IgD-negative memory B cell (primary cell): ENCODE data around the gene PRICKLE2. TPM values are rescaled to one million over a fixed set of nuclear protein-coding genes. Genes with fewer than 3 reads are reported as not detected.

Experiments
- H3K27ac Mint-ChIP-seq, 3 donors: one replicate each; pipeline ENCODE4 v1.8.0; 2020 to 2022; ENCODE audit warnings: mild to moderate bottlenecking in 3 of 3, mixed read lengths in 3 of 3, moderate library complexity in 1 of 3
- H3K27me3 Mint-ChIP-seq: one replicate; pipeline ENCODE4 v1.8.0; 2021; ENCODE audit warnings: mixed read lengths
- H3K36me3 Mint-ChIP-seq: one replicate; pipeline ENCODE4 v1.8.0; 2020; ENCODE audit warnings: mild to moderate bottlenecking, mixed read lengths
- H3K4me1 Mint-ChIP-seq, 3 donors: one replicate each; pipeline ENCODE4 v1.8.0; 2020 to 2022; ENCODE audit warnings: mixed read lengths in 3 of 3, mild to moderate bottlenecking in 1 of 3
- H3K4me3 Mint-ChIP-seq, 4 donors: one replicate each; pipeline ENCODE4 v1.8.0; 2020 to 2022; ENCODE audit warnings: mild to moderate bottlenecking in 4 of 4, mixed read lengths in 4 of 4, moderate library complexity in 3 of 4
- H3K9me3 Mint-ChIP-seq, 3 donors: one replicate each; pipeline ENCODE4 v1.8.0; 2020 to 2021; ENCODE audit warnings: mixed read lengths in 3 of 3, mild to moderate bottlenecking in 1 of 3
- polyA plus RNA-seq: library from polyadenylated mRNA; unstranded; fragments of 300-500 nt; fragmentation: Illumina TruSeq; gene quantifications from one replicate; pipeline ENCODE4 v1.2.3, GENCODE V29; 2021

Gene PRICKLE2
- polyA plus RNA-seq, 1 donor from 2014 or later: 0.73 TPM

DNA sequence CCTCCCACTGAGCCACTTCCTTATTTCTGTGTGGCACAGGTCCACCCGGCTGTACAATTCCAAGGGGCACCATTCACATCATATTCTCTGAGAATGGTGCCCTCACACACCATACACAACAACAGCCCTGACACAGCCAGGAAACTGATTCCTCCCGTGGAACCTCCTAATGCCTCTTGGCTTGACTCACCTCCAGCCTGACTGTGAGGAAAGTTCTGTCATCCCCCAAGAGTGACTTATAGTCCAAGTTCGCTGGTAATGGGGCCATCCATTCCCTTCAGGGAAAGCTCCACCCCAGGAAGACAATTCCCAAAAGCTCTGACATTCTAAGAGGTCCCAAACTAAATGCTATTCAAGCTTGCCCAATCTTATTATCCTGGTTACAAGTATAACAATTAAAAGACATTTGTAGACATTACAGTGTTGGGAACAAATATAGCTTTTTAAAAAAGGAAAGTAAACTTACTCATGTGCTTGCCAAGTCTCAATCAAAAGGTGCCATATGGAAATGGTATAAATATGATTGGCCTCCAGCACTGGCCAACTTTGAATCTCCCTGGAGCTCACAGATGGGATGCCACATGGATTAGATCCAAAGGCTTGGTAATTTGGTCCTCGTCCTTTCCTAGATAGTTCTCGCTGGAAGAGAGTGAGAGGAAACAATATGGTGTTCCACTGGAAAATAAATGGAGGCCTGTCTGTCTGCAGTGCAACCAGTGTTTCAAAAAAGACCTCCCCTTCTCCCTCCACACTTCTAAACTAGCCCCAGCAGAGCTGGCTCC is 145.7 kb downstream of the PRICKLE2 start:
- no peak overlapping the region for H3K4me3 Mint-ChIP-seq
- H3K9me3 Mint-ChIP-seq: peaks cover 2% of the 10 kb centered on the region in 3 donors
- H3K27me3 Mint-ChIP-seq: peaks cover 3% of the 10 kb centered on the region
- no peaks in the 10 kb centered on the region for H3K4me1 Mint-ChIP-seq
- no peak overlapping the region for H3K27ac Mint-ChIP-seq
- H3K36me3 Mint-ChIP-seq: no peaks in the 10 kb centered on the region

DNA sequence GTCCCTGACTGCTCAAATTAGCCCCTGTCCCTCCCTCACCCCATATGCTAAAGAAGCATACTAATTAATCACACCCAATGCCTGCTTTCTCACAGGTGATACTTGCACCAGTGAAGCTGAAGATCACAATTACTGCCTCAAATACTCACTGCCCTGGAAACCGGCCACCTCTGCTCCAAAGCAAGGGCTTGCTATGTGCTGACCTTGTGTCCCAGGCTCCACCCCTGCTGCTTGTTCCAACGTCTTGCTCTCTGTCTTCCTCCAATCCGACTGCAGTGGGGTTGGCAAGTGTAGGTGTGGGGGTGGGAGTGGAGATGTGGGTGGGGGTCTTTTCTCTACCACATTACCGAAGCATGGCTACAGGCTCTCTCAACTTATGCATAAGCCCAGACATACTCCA is 146.3 kb downstream of the PRICKLE2 start:
- peaks cover 0 to 2% (median 2%) of the 10 kb centered on the region in 3 donors for H3K9me3 Mint-ChIP-seq
- no peaks in the 10 kb centered on the region for H3K4me1 Mint-ChIP-seq
- H3K4me3 Mint-ChIP-seq: no peak overlapping the region
- H3K36me3 Mint-ChIP-seq: no peaks in the 10 kb centered on the region
- peaks cover 3% of the 10 kb centered on the region for H3K27me3 Mint-ChIP-seq
- H3K27ac Mint-ChIP-seq: peak overlapping the region in 1 of 3 donors; percentile 47

DNA sequence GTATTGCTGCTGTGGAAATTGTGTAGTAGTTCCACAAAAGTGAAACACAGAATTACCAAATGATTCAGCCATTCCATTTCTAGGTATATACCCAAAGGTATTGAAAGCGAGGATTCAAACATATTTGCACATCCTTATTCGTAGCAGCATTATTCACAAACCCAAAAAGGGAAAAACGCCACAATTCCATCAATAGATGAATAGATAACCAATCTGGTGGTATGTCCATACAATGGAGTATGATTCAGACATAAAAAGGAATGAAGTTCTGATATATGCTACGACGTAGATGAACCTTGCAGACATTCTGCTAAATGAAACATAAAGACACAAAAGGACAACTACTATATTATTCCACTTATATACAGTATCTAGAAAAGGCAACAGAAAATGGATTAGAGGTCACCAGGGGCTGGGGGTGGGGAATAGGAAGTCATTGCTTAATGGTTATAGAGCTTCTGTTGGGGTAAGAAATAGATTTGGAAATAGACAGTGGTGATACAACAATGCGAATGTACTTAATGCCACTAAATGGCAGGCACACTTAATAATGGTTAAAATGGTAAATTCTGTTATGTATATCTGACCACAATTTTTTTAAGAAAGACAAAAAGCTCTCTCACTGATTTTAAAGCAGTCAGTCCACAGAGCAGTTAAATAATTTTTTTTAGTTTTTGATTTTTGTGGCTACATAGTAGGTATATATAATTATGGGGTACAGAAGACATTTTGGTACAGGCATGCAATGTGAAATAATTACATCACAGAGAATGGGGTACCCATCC is 150.2 kb downstream of the PRICKLE2 start:
- Mint-ChIP-seq H3K27ac (no peak overlapping the region), H3K9me3 (peaks cover 0 to 6% (median 0%) of the 10 kb centered on the region in 3 donors), H3K27me3 (peaks cover 6% of the 10 kb centered on the region), H3K4me3 (no peak overlapping the region), H3K4me1 (no peaks in the 10 kb centered on the region), H3K36me3 (no peaks in the 10 kb centered on the region)

DNA sequence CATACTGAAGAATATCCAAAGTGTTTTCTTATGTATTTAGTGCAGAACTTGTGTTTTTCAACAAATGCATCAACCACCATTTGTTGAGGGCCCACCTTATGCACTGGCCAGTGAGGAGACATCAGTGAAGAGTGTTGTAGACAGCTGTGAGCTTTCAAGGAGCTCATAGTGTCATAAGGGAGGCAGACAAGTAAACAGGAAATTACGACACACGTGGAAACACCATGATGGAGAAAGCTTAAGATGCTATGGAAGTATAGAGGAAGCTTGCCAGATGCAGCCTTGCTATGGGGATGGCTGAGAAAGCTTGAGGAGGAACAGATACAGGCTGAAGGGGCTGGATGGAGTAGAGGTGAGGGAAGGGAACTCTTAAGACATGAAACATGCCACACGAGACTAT is 151.2 kb downstream of the PRICKLE2 start:
- peaks cover 6% of the 10 kb centered on the region for H3K27me3 Mint-ChIP-seq
- H3K9me3 Mint-ChIP-seq: peaks cover 0 to 6% (median 2%) of the 10 kb centered on the region in 3 donors
- no peak overlapping the region for H3K27ac Mint-ChIP-seq
- H3K4me3 Mint-ChIP-seq: no peak overlapping the region
- no peaks in the 10 kb centered on the region for H3K4me1 Mint-ChIP-seq
- no peaks in the 10 kb centered on the region for H3K36me3 Mint-ChIP-seq

DNA sequence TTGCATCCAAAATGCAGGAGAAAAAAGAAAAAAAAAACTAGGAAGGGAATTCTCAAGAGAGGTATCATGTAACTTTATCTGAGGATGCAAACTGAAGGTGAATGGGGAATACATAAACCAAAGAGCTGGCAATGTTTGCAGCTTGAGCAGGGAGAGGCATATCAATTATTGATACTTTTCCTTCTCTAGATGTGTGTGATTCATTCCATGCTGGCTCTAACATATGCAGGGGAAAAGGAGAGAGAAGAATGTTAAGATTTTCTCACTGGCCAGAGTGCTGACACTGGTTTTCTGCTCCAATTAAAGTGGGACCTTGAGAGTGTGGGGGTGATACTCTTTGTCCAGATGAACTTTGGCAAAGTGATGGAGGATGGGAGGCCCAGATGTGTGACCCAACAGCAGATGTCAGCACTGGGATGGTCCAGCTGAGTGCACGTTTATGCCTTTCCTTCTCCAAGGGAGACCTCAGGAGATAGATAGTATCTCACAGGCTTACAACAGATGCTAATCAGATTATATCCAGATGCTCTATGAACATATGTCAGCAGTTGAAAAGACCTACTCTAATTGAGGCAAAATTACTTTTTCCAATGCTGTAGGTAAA is 152.0 kb downstream of the PRICKLE2 start:
- peaks cover 6% of the 10 kb centered on the region for H3K27me3 Mint-ChIP-seq
- no peaks in the 10 kb centered on the region for H3K36me3 Mint-ChIP-seq
- no peak overlapping the region for H3K4me3 Mint-ChIP-seq
- peaks cover 0 to 6% (median 2%) of the 10 kb centered on the region in 3 donors for H3K9me3 Mint-ChIP-seq
- no peak overlapping the region for H3K27ac Mint-ChIP-seq
- no peaks in the 10 kb centered on the region for H3K4me1 Mint-ChIP-seq

DNA sequence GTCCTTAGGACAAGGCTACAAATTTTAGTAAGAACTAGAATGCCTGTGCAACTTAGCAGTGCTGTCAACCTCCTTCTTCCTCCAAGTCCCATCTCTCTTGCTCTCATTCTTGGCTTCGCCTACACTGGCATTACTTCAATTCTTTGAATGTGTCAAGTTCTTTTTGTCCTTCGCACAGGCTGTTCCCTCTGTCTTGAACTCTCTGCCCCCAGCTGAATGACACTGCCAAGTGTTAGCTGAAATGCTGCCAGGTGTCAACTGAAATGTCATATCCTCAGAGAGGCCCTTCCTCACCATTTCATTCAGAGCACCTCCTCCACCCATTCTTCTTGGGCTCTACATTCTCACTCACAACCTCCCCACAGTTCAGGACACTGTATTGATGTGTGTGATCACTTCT is 153.1 kb downstream of the PRICKLE2 start:
- no peaks in the 10 kb centered on the region for H3K4me1 Mint-ChIP-seq
- peaks cover 0 to 4% (median 2%) of the 10 kb centered on the region in 3 donors for H3K9me3 Mint-ChIP-seq
- H3K4me3 Mint-ChIP-seq: no peak overlapping the region
- H3K36me3 Mint-ChIP-seq: no peaks in the 10 kb centered on the region
- no peak overlapping the region for H3K27ac Mint-ChIP-seq
- peaks cover 6% of the 10 kb centered on the region for H3K27me3 Mint-ChIP-seq

DNA sequence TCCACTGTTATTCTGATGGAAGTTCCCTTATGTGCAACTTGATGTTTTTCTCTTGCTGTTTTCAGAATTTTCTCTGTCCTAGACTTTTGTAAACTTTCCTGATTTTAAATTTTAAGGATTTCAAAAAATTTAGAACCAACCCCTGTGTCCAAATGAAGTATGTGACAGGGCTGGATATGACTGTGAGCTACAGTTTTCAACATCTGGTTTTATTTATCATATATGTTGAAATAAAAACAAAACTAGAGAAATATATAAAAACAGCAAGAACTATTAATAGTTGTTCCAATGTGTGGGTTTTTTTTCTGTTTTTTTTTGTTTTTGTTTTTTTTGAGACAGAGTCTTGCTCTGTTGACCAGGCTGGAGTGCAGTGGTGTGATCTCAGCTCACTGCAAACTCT is 154.6 kb downstream of the PRICKLE2 start:
- H3K4me1 Mint-ChIP-seq: no peaks in the 10 kb centered on the region
- no peak overlapping the region for H3K4me3 Mint-ChIP-seq
- H3K27me3 Mint-ChIP-seq: peaks cover 6% of the 10 kb centered on the region
- H3K36me3 Mint-ChIP-seq: no peaks in the 10 kb centered on the region
- no peak overlapping the region for H3K27ac Mint-ChIP-seq
- peaks cover 0 to 4% (median 2%) of the 10 kb centered on the region in 3 donors for H3K9me3 Mint-ChIP-seq

DNA sequence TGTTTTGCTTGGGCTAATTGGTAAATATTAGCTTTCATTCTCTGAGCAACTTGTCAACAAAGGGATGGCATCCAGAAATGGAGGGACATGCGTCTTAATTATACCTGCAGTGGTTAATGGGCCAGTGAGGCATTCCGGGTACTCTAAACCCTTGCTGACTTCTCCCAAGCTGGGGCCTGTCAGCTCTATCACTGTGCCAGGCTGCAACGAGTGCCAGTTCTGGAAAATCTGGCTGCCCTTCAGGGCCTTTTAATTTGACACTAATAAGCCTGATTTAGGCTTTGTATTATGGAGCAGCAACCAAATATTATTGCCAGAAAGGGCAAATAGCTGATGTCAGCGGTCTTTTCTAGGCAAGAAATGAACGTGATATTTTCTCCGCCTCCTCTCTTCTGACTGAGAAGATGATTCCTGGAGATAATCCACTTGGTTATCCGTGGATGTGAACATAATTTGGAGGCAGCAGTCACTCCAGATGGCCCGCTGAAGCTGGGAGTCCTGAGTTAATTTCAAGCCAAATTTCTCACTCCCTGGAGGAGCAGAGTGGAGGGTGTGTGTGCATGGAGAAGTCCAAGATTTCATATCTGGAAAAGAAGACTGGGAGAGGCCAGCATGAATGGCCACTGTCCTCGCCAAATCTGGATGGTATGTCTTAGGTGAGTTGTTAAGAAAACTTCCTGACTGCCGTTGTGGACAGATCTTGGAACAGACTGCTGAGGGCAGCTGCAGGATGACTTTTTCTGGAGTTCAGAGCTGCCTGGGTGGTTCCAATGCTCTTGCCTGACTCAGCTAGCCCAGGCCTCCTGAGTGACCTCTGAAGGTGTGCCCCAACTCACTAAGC is 157.5 kb downstream of the PRICKLE2 start:
- Mint-ChIP-seq H3K4me3 (no peak overlapping the region), H3K9me3 (peaks cover 0 to 4% (median 2%) of the 10 kb centered on the region in 3 donors), H3K27me3 (peaks cover 3% of the 10 kb centered on the region), H3K4me1 (no peaks in the 10 kb centered on the region), H3K36me3 (no peaks in the 10 kb centered on the region), H3K27ac (no peak overlapping the region)

DNA sequence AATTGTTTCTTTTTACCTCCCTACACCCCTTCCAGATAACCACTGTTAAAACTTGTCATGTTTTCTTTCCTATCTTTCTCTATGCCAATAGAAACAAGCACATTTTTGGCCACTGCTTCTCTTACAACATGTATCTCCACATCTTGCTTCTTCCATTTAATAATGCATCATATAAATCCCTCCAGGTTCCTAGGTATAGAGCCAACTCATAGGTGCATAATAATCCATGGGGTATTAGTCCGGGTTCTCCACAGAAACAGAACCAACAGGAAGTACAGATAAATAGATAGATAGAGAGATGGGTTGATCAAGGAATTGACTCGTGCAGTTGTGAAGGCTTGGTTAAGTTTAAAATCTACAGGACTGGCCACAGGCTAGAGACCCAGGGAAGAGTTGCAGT is 160.5 kb downstream of the PRICKLE2 start:
- Mint-ChIP-seq H3K27me3 (no peaks in the 10 kb centered on the region), H3K36me3 (no peaks in the 10 kb centered on the region), H3K9me3 (peaks cover 0 to 2% (median 0%) of the 10 kb centered on the region in 3 donors), H3K4me3 (no peak overlapping the region), H3K4me1 (no peaks in the 10 kb centered on the region), H3K27ac (no peak overlapping the region)

DNA sequence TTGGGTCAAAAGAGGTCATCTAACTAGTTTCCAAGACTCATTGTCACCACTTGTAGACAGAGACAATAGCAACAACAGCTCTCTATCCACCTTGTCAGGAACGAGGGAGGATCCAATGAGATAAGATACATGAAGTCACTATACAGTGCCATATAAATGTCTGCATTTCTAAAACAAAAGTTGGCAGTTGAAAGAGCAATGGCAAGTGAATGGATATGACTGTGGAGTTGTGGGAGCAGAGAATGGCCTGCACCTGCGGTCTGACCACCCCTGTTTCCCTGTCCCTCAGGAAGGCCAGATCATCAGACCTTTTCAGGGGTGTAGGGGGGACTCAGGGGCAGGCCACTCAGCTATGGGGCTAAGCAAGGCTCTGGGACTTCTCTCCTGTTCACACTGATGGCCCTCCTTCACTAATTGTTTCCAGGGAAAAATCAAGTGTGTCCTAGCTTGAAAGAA is 161.3 kb downstream of the PRICKLE2 start:
- Mint-ChIP-seq H3K27me3 (no peaks in the 10 kb centered on the region), H3K27ac (no peak overlapping the region), H3K36me3 (no peaks in the 10 kb centered on the region), H3K9me3 (no peaks in the 10 kb centered on the region), H3K4me3 (no peak overlapping the region), H3K4me1 (peaks cover 0 to 5% (median 3%) of the 10 kb centered on the region in 3 donors)

DNA sequence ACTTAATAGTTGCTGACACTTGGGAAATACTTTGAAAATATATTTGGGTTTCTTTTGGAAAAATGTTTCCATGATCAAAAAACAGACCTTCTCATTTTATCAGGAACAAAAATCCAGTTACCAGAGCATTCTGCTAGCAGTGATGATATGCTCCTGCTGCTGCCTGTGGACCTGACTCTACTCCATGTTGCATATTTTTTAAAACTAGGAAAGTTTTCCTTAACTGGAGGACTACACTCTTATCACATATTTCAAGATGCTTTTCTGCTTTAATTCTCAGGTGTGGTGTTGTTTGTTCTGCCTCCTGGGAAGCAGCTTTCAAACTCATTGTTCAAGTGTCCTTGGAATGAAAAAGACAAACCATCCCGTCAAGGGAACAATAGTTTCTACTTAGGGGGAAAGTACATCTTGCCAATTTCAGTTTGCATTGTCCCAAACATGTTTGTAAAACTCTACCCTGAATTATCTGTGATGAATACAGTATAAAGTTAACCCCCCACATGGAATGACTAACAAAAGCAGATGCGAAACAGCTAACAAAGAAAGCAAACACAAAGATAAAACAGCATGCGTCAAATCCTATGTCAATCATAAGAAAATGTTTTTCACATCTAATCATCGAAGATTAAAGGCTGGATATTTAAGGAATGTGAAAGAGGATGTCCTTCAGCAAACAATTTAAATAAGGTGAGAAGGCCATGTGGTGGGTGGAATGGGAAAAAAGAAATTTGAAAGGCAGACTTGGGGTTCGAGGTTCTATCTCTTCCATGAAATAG is 161.9 kb downstream of the PRICKLE2 start:
- H3K4me3 Mint-ChIP-seq: no peak overlapping the region
- H3K27me3 Mint-ChIP-seq: no peaks in the 10 kb centered on the region
- H3K36me3 Mint-ChIP-seq: no peaks in the 10 kb centered on the region

DNA sequence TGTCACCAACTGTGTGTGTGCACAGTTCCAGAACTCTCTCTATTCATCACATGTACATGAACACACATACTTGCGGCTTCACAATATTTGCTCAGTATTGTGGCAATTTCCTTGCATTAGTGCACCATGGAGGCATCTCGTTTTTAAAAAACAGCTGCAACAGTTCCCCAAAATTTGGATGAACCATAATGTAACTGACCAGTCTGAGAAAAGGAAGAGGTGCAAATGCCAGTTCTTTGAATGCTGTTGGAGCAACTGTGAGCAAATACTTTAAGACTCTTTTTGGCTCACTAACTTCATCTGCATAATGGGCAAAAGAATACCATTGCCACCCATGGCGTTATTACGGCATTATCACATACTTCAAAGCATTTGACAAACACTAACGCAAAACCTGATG is 163.6 kb downstream of the PRICKLE2 start:
- H3K36me3 Mint-ChIP-seq: peaks cover 3% of the 10 kb centered on the region
- H3K4me3 Mint-ChIP-seq: no peak overlapping the region
- peaks cover 4% of the 10 kb centered on the region for H3K27me3 Mint-ChIP-seq
- peaks cover 0 to 6% (median 3%) of the 10 kb centered on the region in 3 donors for H3K4me1 Mint-ChIP-seq
- no peak overlapping the region for H3K27ac Mint-ChIP-seq
- no peaks in the 10 kb centered on the region for H3K9me3 Mint-ChIP-seq

More for the DNA sequence above, 161.9 kb downstream of the PRICKLE2 start:
- H3K27ac Mint-ChIP-seq: no peak overlapping the region
- peaks cover 0 to 6% (median 3%) of the 10 kb centered on the region in 3 donors for H3K4me1 Mint-ChIP-seq
- H3K9me3 Mint-ChIP-seq: no peaks in the 10 kb centered on the region

DNA sequence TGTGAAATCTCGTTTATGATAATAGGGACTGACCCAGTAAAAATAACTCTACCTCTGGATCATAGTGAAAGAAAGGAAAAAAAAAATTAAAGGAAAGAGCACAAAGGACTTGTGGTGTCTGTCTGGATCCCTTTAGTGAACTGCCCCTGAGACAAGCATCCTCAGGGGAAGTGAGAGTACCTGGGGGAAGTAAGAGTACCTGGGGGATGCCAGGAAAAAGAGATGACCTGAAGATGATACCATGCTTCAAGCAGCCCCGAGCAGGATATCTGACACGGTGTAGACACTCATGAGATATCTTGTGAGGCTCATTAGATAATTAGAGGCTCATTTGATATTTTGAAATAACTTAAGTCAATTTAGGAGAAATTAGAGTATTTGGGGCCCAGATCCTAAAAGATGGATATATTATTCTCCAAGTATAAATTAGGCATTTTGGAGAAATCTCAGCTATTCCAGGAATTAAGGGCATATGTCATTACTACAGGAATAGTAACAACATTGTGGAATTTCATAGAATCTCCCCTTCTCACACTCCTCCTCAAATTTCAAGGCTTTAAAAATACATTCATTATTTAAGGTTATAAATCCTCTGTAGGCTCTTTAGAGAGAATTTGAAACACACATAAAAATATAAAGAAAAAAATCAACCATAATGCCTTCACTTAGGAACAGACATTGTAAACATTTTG is 165.6 kb downstream of the PRICKLE2 start:
- peaks cover 3% of the 10 kb centered on the region for H3K36me3 Mint-ChIP-seq
- peaks cover 0 to 9% (median 3%) of the 10 kb centered on the region in 3 donors for H3K4me1 Mint-ChIP-seq
- no peaks in the 10 kb centered on the region for H3K9me3 Mint-ChIP-seq
- H3K27me3 Mint-ChIP-seq: peaks cover 8% of the 10 kb centered on the region
- H3K27ac Mint-ChIP-seq: no peak overlapping the region
- H3K4me3 Mint-ChIP-seq: no peak overlapping the region
